SH-SY5Y (cell line): ENCODE results near the gene CD163.

Experiments used
- GATA2 ChIP-seq: IDR thresholded peaks from 2 replicates; pipeline ENCODE4 v1.6.1; 2011; ENCODE audit warnings: mild to moderate bottlenecking, low read depth, low read length
- GATA3 ChIP-seq: IDR thresholded peaks from 2 replicates; pipeline ENCODE4 v1.6.1; 2011; ENCODE audit warnings: low read depth, mild to moderate bottlenecking, low read length, moderate library complexity

GRCh38 chr12:7512553-7512952 lies 9.0 kb upstream of the CD163 start:
- TF ChIP-seq GATA3 (no peak), GATA2 (no peak)
